GM23248 (cell line): Measurements from ENCODE around the gene OR5B2.

Experiments
- EZH2 ChIP-seq: fragments of 200-600 bp; sonication (generic); IDR thresholded peaks from 2 replicates; pipeline ENCODE4 v1.6.1; 2018; ENCODE audit warnings: antibody characterized with exemption, mild to moderate bottlenecking; ENCODE audit not compliant: insufficient read depth, poor library complexity, severe bottlenecking
- EZH2phosphoT487 ChIP-seq: fragments of 200-600 bp; sonication (generic); IDR thresholded peaks from 2 replicates; pipeline ENCODE4 v1.6.1; 2018; ENCODE audit warnings: antibody characterized with exemption, moderate library complexity, mild to moderate bottlenecking, low read depth; ENCODE audit not compliant: insufficient read depth

DNA sequence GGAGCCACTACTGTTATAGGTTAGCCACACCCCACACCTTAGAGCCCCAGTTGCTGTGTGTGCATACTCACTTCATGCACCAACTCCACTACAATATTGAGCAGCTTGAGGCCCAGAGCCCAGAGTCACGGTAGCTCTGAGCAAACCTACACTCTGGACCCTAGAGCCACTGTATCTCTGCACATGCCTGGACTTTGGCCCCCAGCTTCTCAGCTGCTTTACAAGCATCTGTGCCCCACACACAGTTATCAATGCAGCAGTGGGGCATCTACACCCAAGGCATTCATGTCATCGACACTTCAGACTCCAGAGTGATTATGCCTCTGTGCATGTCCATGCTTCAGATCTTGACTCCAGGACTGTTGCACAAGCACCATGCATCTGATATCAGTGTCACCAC is 16.4 kb upstream of the OR5B2 start:
- no peak for TF ChIP-seq EZH2phosphoT487
- TF ChIP-seq EZH2: no peak
